Trophoblast cell (in vitro differentiated cells and primary cell): ENCODE measurements around the gene ITGA11.

Experiments used
- DNase-seq, 2 donors: peaks; one replicate each; pipeline ENCODE4 v3.0.0-alpha.2; 2016
- H2AFZ ChIP-seq: 2 replicates; pipeline ENCODE4 v1.6.1; 2013; ENCODE audit warnings: low read length, moderate library complexity, mild to moderate bottlenecking; ENCODE audit not compliant: insufficient read depth, poor library complexity
- H2AK5ac ChIP-seq: 2 replicates; pipeline ENCODE4 v1.6.1; 2013; ENCODE audit warnings: mild to moderate bottlenecking, low read length
- H2BK120ac ChIP-seq: 2 replicates; pipeline ENCODE4 v1.6.1; 2013; ENCODE audit warnings: low read length, mild to moderate bottlenecking, moderate library complexity; ENCODE audit not compliant: insufficient read depth, poor library complexity
- H2BK12ac ChIP-seq: 2 replicates; pipeline ENCODE4 v1.6.1; 2013; ENCODE audit warnings: mild to moderate bottlenecking, low read length, moderate library complexity
- H2BK5ac ChIP-seq: 2 replicates; pipeline ENCODE4 v1.6.1; 2013; ENCODE audit warnings: low read length, low read depth, moderate library complexity, mild to moderate bottlenecking; ENCODE audit not compliant: poor library complexity
- H3K14ac ChIP-seq: 2 replicates; pipeline ENCODE4 v1.6.1; 2013; ENCODE audit warnings: mild to moderate bottlenecking, low read length
- H3K18ac ChIP-seq: 2 replicates; pipeline ENCODE4 v1.6.1; 2013; ENCODE audit warnings: mild to moderate bottlenecking, low read length
- H3K23ac ChIP-seq: 2 replicates; pipeline ENCODE4 v1.6.1; 2013; ENCODE audit warnings: low read length
- H3K27ac ChIP-seq: 2 replicates; pipeline ENCODE4 v1.5.1; 2013; ENCODE audit warnings: low read depth, mild to moderate bottlenecking, inconsistent platforms, low read length, moderate library complexity
- H3K27me3 ChIP-seq: 2 replicates; pipeline ENCODE4 v1.6.1; 2013; ENCODE audit warnings: inconsistent platforms, mild to moderate bottlenecking, low read length, moderate library complexity; ENCODE audit not compliant: insufficient read depth
- H3K36me3 ChIP-seq, 2 experiments: 1 replicate in 1 of 2; 2 replicates in 1 of 2; pipeline ENCODE4 v1.6.1; 2013; ENCODE audit warnings: low read length in 2 of 2, mild to moderate bottlenecking in 2 of 2, moderate library complexity in 1 of 2; ENCODE audit not compliant: insufficient read depth in 2 of 2, control insufficient read depth in 1 of 2
- H3K4ac ChIP-seq: 2 replicates; pipeline ENCODE4 v1.6.1; 2013; ENCODE audit warnings: low read depth, mild to moderate bottlenecking, low read length, moderate library complexity
- H3K4me1 ChIP-seq, 2 experiments: 1 replicate in 1 of 2; 2 replicates in 1 of 2; pipeline ENCODE4 v1.6.1; 2013; ENCODE audit warnings: low read length in 2 of 2, mild to moderate bottlenecking in 2 of 2, moderate library complexity in 1 of 2; ENCODE audit not compliant: insufficient read depth in 2 of 2, control insufficient read depth in 1 of 2
- H3K4me2 ChIP-seq: 2 replicates; pipeline ENCODE4 v1.6.1; 2013; ENCODE audit warnings: inconsistent platforms, mild to moderate bottlenecking, low read length, moderate library complexity
- H3K4me3 ChIP-seq: 2 replicates; pipeline ENCODE4 v1.5.1; 2013; ENCODE audit warnings: mild to moderate bottlenecking, low read depth, low read length, inconsistent platforms
- H3K79me1 ChIP-seq: one replicate; pipeline ENCODE4 v1.6.1; 2013; ENCODE audit warnings: low read length
- H3K79me2 ChIP-seq: 2 replicates; pipeline ENCODE4 v1.6.1; 2013; ENCODE audit warnings: low read length, mild to moderate bottlenecking; ENCODE audit not compliant: control insufficient read depth, insufficient read depth, poor library complexity
- H3K9ac ChIP-seq: 2 replicates; pipeline ENCODE4 v1.6.1; 2013; ENCODE audit warnings: mild to moderate bottlenecking, low read length
- H3K9me3 ChIP-seq: 2 replicates; pipeline ENCODE4 v1.6.1; 2013; ENCODE audit warnings: low read depth, mild to moderate bottlenecking, control low read depth, inconsistent platforms, low read length; ENCODE audit not compliant: insufficient read depth
- H4K12ac ChIP-seq: 2 replicates; pipeline ENCODE4 v1.6.1; 2013; ENCODE audit warnings: low read depth, mild to moderate bottlenecking, low read length, moderate library complexity
- H4K8ac ChIP-seq: 2 replicates; pipeline ENCODE4 v1.6.1; 2013; ENCODE audit warnings: low read depth, mild to moderate bottlenecking, low read length, moderate library complexity
- H4K91ac ChIP-seq: one replicate; pipeline ENCODE4 v1.6.1; 2013; ENCODE audit warnings: low read depth, mild to moderate bottlenecking, low read length, moderate library complexity
- WGBS: extraction: QIAGEN DNeasy Blood & Tissue Kit; methylation state at CpG from one replicate; pipeline ENCODE4 v1.1.7; 2013; ENCODE audit warnings: missing lambda C conversion rate; ENCODE audit not compliant: insufficient read length, insufficient coverage; ENCODE audit errors: extremely low coverage; 5-methylcytosine and 5-hydroxymethylcytosine counted together

ITGA11 gene

DNA sequence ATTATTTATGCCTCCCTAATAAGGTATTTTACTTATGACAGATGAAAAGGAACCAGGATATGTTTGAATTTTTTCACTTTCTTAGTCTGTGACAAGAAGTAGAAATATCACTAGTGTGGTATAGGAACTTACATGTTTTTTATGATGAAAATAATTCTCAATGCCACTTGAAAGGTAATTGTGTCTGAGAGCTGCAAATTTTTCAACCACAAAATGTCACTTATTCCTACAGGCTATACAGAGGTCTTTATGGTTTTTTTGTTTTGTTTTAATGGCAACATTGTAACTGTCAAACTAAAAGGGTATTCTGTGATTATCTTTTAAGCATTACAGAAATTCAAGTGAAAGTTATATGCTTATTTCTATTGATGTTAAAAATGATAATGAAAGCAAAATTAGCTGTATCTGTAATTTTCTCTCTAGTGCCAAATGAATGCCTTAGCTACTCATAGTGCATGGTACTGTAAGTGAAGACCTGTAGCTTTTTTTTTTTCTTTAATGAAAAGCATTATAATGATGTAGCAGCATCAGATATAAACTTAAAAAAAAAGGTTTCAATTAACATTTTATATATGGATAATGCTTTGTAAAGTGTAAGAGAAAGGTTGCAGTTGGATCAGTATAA, 139.7 kb downstream of the ITGA11 start:
- Histone ChIP-seq H2BK5ac (no peak overlapping the region), H3K9me3 (no peaks in the 10 kb centered on the region), H3K14ac (no peak overlapping the region), H3K4ac (no peak overlapping the region), H3K79me1 (no peaks in the 10 kb centered on the region), H3K23ac (no peak overlapping the region), H4K12ac (no peak overlapping the region), H3K9ac (no peak overlapping the region), H3K4me1 (no peaks in the 10 kb centered on the region), H3K18ac (no peak overlapping the region), H2AK5ac (no peak overlapping the region), H2BK12ac (no peak overlapping the region), H3K36me3 (peaks cover 8 to 19% of the 10 kb centered on the region in 2 experiments), H2AFZ (no peak overlapping the region), H2BK120ac (no peak overlapping the region), H4K91ac (no peak overlapping the region), H4K8ac (no peak overlapping the region), H3K79me2 (peaks cover 4% of the 10 kb centered on the region), H3K27ac (no peak overlapping the region), H3K27me3 (no peaks in the 10 kb centered on the region), H3K4me2 (no peak overlapping the region), H3K4me3 (no peak overlapping the region)
- no peak for DNase-seq

DNA sequence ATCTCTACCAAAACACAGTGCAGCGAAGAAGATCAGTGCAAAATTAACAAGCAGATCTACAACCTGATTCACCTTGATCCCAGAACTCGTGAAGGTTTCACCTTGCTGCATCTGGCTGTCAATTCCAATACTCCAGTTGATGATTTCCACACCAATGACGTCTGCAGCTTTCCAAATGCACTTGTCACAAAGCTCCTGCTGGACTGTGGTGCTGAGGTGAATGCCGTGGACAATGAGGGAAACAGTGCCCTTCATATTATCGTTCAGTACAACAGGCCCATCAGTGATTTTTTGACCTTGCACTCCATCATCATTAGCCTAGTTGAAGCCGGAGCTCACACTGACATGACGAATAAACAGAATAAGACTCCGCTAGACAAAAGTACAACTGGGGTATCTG, 141.2 kb downstream of the ITGA11 start:
- Histone ChIP-seq H2AFZ (no peak overlapping the region), H3K23ac (no peak overlapping the region), H3K36me3 (peaks cover 8 to 16% of the 10 kb centered on the region in 2 experiments), H3K4me2 (no peak overlapping the region), H4K8ac (no peak overlapping the region), H3K27me3 (no peaks in the 10 kb centered on the region), H3K4ac (no peak overlapping the region), H4K91ac (no peak overlapping the region), H3K4me3 (no peak overlapping the region), H3K4me1 (no peaks in the 10 kb centered on the region), H3K27ac (no peak overlapping the region), H3K79me1 (no peaks in the 10 kb centered on the region), H4K12ac (no peak overlapping the region), H3K79me2 (peaks cover 4% of the 10 kb centered on the region), H2BK12ac (no peak overlapping the region), H2BK5ac (no peak overlapping the region), H3K18ac (no peak overlapping the region), H3K9me3 (no peaks in the 10 kb centered on the region), H3K9ac (no peak overlapping the region), H2AK5ac (no peak overlapping the region), H2BK120ac (no peak overlapping the region), H3K14ac (no peak overlapping the region)
- no CpG with 5 or more reads among the region's 8 CpGs for WGBS
- no peak for DNase-seq

DNA sequence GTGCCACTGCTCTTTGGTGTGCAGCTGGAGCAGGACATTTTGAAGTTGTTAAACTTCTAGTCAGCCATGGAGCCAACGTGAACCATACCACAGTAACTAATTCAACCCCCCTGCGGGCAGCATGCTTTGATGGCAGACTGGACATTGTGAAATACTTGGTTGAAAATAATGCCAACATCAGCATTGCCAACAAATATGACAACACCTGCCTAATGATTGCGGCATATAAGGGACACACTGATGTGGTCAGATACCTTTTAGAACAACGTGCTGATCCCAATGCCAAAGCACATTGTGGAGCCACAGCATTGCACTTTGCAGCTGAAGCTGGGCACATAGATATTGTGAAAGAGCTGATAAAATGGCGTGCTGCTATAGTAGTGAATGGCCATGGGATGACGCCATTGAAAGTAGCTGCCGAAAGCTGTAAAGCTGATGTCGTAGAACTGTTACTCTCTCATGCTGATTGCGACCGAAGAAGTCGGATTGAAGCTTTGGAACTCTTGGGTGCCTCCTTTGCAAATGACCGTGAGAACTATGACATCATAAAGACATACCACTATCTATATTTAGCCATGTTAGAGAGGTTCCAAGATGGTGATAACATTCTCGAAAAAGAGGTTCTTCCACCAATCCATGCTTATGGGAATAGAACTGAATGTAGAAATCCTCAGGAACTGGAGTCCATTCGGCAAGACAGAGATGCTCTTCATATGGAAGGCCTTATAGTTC, 142.2 kb downstream of the ITGA11 start:
- no peaks in the 10 kb centered on the region for H3K4me1 ChIP-seq
- no peaks in the 10 kb centered on the region for H3K9me3 ChIP-seq
- no peak overlapping the region for H3K9ac ChIP-seq
- H2BK5ac ChIP-seq: no peak overlapping the region
- no peak overlapping the region for H3K14ac ChIP-seq
- peak overlapping the region; percentile 23 for H3K4ac ChIP-seq
- no peak overlapping the region for H2AFZ ChIP-seq
- H2BK12ac ChIP-seq: no peak overlapping the region
- H2AK5ac ChIP-seq: no peak overlapping the region
- H3K36me3 ChIP-seq: peaks cover 9 to 17% of the 10 kb centered on the region in 2 experiments
- DNase-seq: no peak
- H3K79me1 ChIP-seq: no peaks in the 10 kb centered on the region
- peaks cover 4% of the 10 kb centered on the region for H3K79me2 ChIP-seq
- H4K91ac ChIP-seq: no peak overlapping the region
- H3K27me3 ChIP-seq: no peaks in the 10 kb centered on the region
- H3K4me3 ChIP-seq: no peak overlapping the region
- no CpG with 5 or more reads among the region's 14 CpGs for WGBS
- H3K4me2 ChIP-seq: no peak overlapping the region
- no peak overlapping the region for H2BK120ac ChIP-seq
- H4K8ac ChIP-seq: no peak overlapping the region
- no peak overlapping the region for H4K12ac ChIP-seq
- H3K18ac ChIP-seq: peak overlapping the region; percentile 58
- no peak overlapping the region for H3K27ac ChIP-seq
- no peak overlapping the region for H3K23ac ChIP-seq

DNA sequence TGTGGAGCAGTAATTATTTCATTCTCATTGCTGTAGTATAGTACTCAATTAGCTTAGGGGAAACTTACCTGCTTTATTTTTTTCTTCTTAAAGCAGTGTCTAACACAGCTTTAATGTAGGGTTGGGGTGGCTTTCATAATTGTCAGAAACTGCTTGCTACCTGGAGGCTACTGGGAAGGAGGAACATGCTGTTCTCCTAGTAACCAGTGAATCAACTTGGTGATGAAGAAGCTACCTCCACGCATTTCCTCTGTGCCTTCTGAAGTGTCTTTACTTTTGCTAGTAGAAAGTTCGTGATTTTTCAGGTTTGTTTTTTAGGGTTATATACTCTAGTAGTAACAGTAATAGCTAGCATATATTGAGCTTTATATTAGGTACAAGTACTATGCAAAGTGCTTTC, 142.9 kb downstream of the ITGA11 start:
- H2AK5ac ChIP-seq: no peak overlapping the region
- no CpG with 5 or more reads among the region's 2 CpGs for WGBS
- DNase-seq: no peak
- no peaks in the 10 kb centered on the region for H3K27me3 ChIP-seq
- H3K79me2 ChIP-seq: peaks cover 4% of the 10 kb centered on the region
- no peak overlapping the region for H2AFZ ChIP-seq
- no peak overlapping the region for H4K91ac ChIP-seq
- H3K9ac ChIP-seq: no peak overlapping the region
- H3K4me1 ChIP-seq: no peaks in the 10 kb centered on the region
- H3K23ac ChIP-seq: no peak overlapping the region
- H3K79me1 ChIP-seq: no peaks in the 10 kb centered on the region
- H3K4me3 ChIP-seq: no peak overlapping the region
- H3K27ac ChIP-seq: no peak overlapping the region
- no peak overlapping the region for H3K18ac ChIP-seq
- H2BK5ac ChIP-seq: no peak overlapping the region
- H4K8ac ChIP-seq: no peak overlapping the region
- peaks cover 12 to 20% of the 10 kb centered on the region in 2 experiments for H3K36me3 ChIP-seq
- no peak overlapping the region for H3K14ac ChIP-seq
- H3K4me2 ChIP-seq: no peak overlapping the region
- no peak overlapping the region for H2BK120ac ChIP-seq
- no peak overlapping the region for H3K4ac ChIP-seq
- H4K12ac ChIP-seq: no peak overlapping the region
- no peak overlapping the region for H2BK12ac ChIP-seq
- H3K9me3 ChIP-seq: peaks cover 2% of the 10 kb centered on the region
